Esophagus muscularis mucosa (tissue), 4 donors: ENCODE data around the gene PRKRA. TPM values are rescaled to one million over a fixed set of nuclear protein-coding genes. Genes with fewer than 3 reads are reported as not detected.

Source experiments
- DNase-seq: peaks from one replicate; pipeline ENCODE4 v3.0.0-alpha.2; 2017; ENCODE audit errors: extremely low spot score
- H3K27ac ChIP-seq, 4 donors: fragments of 200-600 bp; sonication (generic); replicated peaks in 1 of 4; 1 replicate in 3 of 4; 2 replicates in 1 of 4; pipeline ENCODE4 v1.5.1; 2016 to 2019; ENCODE audit warnings: mild to moderate bottlenecking in 1 of 4
- H3K27me3 ChIP-seq, 4 donors: fragments of 200-600 bp; sonication (generic); one replicate each; pipeline versions ENCODE4 v1.5.1 to v1.6.0; 2016 to 2019
- H3K36me3 ChIP-seq, 4 donors: fragments of 200-600 bp; sonication (generic); one replicate each; pipeline ENCODE4 v1.5.1; 2016 to 2019
- H3K4me1 ChIP-seq, 4 donors: fragments of 200-600 bp; sonication (generic); one replicate each; pipeline ENCODE4 v1.5.1; 2016 to 2019
- H3K4me3 ChIP-seq, 4 donors: fragments of 200-600 bp; sonication (generic); 1 replicate in 2 of 4; 2 replicates in 2 of 4; pipeline ENCODE4 v1.5.1; 2016 to 2019; ENCODE audit warnings: mild to moderate bottlenecking in 4 of 4, moderate library complexity in 1 of 4
- H3K9me3 ChIP-seq, 4 donors: fragments of 200-600 bp; sonication (generic); 1 replicate in 3 of 4; 2 replicates in 1 of 4; pipeline ENCODE4 v1.5.1; 2016 to 2019
- EP300 ChIP-seq: sonication (generic); formaldehyde crosslinking; IDR thresholded peaks from one replicate; pipeline ENCODE4 v1.6.1; 2017; ENCODE audit warnings: antibody characterized with exemption
- POLR2A ChIP-seq: fragments of 450-650 bp; IDR thresholded peaks from one replicate; pipeline ENCODE4 v1.6.1; 2017; ENCODE audit warnings: antibody characterized with exemption, moderate library complexity, mild to moderate bottlenecking, low read depth
- POLR2AphosphoS5 ChIP-seq, 2 donors: sonication (generic); formaldehyde crosslinking; IDR thresholded peaks; one replicate each; pipeline ENCODE4 v1.6.1; 2017; ENCODE audit warnings: antibody characterized with exemption in 2 of 2
- WGBS: methylation state at CpG from one replicate; pipeline ENCODE4 v1.1.5; 2018; 5-methylcytosine and 5-hydroxymethylcytosine counted together
- intact Hi-C: fragments of 100-400 bp; cut with DNase I; formaldehyde crosslinking; loops from one replicate; pipeline ENCODE4 v1.15.1; 2023
- total RNA-seq, 4 donors: library from RNA; depleted of rRNA; stranded (reverse); fragments of >200 nt; gene quantifications; one replicate each; pipeline versions ENCODE4 v1.1.0 to v1.2.1, GENCODE V29; 2016
- TF ChIP-seq, protein P1 (sequence below), 3 experiments: fragments of 200-600 bp in 2 of 3; fragments of 450-650 bp in 1 of 3; sonication (generic) in 2 of 3; IDR thresholded peaks; one replicate each; pipeline ENCODE4 v1.5.1; 2017 to 2019; ENCODE audit warnings: antibody characterized with exemption in 3 of 3, mild to moderate bottlenecking in 2 of 3, moderate library complexity in 1 of 3

PRKRA gene
- total RNA-seq, 4 donors from 2014 or later, result 74.5 to 90.9 (median 75.7) TPM

DNA sequence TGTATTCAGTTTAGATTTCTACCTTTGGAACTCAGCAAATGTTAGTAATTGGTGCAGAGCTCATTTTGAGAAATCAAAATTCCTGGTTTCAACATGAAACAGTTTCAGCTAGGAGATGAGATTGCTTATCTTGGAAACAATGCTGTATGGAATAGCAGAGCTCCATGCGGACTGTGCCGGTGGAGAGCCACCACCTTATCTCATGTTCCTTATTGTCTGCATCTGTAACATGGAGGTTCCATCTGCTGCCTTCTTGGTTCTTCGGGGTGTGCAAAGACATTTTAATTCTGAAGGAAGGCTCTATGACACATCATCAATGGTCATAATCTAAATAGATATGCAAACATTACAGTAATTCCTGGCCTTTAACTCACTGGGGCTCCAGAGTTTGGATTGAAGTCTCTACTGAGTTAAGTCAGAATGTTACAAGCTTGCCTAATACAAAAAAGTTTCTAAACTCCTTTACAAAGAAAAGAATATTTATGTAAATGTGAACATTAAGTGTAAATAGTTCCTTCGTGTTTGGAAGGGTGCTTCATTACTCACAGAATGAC lies 65.3 kb downstream of the PRKRA start:
- peaks cover 5 to 28% (median 14%) of the 10 kb centered on the region in 4 donors for H3K36me3 ChIP-seq
- TF ChIP-seq POLR2AphosphoS5 (IDR thresholded peaks at IDR 0.05) (no peak), POLR2A (no peak), EP300 (no peak)
- TF ChIP-seq, protein P1, sequence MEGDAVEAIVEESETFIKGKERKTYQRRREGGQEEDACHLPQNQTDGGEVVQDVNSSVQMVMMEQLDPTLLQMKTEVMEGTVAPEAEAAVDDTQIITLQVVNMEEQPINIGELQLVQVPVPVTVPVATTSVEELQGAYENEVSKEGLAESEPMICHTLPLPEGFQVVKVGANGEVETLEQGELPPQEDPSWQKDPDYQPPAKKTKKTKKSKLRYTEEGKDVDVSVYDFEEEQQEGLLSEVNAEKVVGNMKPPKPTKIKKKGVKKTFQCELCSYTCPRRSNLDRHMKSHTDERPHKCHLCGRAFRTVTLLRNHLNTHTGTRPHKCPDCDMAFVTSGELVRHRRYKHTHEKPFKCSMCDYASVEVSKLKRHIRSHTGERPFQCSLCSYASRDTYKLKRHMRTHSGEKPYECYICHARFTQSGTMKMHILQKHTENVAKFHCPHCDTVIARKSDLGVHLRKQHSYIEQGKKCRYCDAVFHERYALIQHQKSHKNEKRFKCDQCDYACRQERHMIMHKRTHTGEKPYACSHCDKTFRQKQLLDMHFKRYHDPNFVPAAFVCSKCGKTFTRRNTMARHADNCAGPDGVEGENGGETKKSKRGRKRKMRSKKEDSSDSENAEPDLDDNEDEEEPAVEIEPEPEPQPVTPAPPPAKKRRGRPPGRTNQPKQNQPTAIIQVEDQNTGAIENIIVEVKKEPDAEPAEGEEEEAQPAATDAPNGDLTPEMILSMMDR (IDR thresholded peaks at IDR 0.05), result no peak
- 86% methylated on average over 4 of the region's 4 CpGs for WGBS
- no peaks in the 10 kb centered on the region for H3K4me1 ChIP-seq
- no peak overlapping the region for H3K27ac ChIP-seq
- no peak overlapping the region for H3K4me3 ChIP-seq
- H3K27me3 ChIP-seq, result no peaks in the 10 kb centered on the region
- no peak for DNase-seq
- no peaks in the 10 kb centered on the region for H3K9me3 ChIP-seq
- intact Hi-C loops, result no loop called here

DNA sequence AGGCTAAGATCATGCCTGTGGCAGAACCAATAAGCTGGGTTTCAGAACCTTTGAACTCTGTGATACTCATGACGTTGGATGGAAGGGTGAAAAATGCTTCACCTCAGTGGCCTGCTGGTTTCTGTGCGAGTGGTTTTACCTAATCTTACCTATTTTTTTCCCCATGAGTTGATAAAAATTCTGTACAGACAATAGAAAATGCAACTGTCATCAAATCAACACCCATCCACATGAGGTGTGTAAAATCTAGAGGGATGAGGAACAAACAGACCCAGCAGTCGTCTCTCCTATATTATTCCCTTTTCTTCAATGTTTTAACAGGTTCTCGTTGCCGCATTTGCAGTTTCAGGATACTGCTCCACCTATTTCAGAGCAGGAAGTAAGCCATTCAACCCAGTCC lies 67.3 kb downstream of the PRKRA start:
- intact Hi-C loops, result no loop called here
- DNase-seq, result no peak
- WGBS, result 89% methylated on average over 5 of the region's 5 CpGs

More for the DNA sequence above, 67.3 kb downstream of the PRKRA start:
- H3K36me3 ChIP-seq, result peaks cover 5 to 28% (median 14%) of the 10 kb centered on the region in 4 donors
- no peaks in the 10 kb centered on the region for H3K9me3 ChIP-seq
- H3K27me3 ChIP-seq, result no peaks in the 10 kb centered on the region
- no peak overlapping the region for H3K4me3 ChIP-seq
- H3K4me1 ChIP-seq, result no peaks in the 10 kb centered on the region
- no peak overlapping the region for H3K27ac ChIP-seq
- TF ChIP-seq, protein P1 (IDR thresholded peaks at IDR 0.05), result no peak
- TF ChIP-seq POLR2AphosphoS5 (IDR thresholded peaks at IDR 0.05), result no peak
- no peak for TF ChIP-seq EP300
- no peak for TF ChIP-seq POLR2A

Other genes starting within 250 kb of the PRKRA start
- 1 to 10 TPM; 1.4 to 5.8 (median 2.1) TPM for gene PJVK, start 203 bp upstream of the PRKRA start, total RNA-seq
- 10 to 100 TPM; 13.3 to 15.0 (median 14.7) TPM for gene FKBP7, start 27.4 kb upstream of the PRKRA start, total RNA-seq
- gene PLEKHA3, start 29.3 kb upstream of the PRKRA start, total RNA-seq, result 10 to 100 TPM; 20.8 to 30.0 (median 26.5) TPM